ENCODE measurements around the gene PTPRR. TPM values are rescaled to one million over a fixed set of nuclear protein-coding genes. Genes with fewer than 3 reads are reported as not detected.

The PTPRR gene
- total and polyA plus RNA-seq, 8 donors, result 0.45 to 11.1 (median 3.9) TPM; not detected in 2

DNA sequence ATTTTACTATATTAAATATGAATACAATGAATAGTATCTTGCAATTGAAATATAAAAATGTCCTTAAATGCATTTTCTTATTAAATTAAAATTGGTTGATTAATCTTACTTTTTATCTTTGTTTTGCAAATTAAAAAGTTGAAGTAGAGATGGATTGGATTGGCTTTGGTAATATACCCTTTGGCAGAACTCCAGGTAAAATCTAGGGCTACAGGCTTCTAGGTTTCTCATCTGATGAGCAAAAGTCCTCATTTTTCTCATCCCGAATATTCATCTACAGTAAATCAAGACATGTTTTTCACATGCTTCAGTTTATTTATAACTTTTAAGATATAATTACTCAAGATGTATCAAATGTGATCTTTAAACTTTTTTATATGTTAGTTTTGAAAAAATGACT is 2.2 kb downstream of the PTPRR start:
- intact Hi-C loops (cut with DNase I; ENCODE audit: low total_unique reads), result no loop called here
- 82 to 97% (median 92%) methylated on average over 1 of the region's 1 CpG for WGBS, 5 donors
- Histone ChIP-seq H3K27ac (no peak overlapping the region), H3K4me3 (no peak overlapping the region), H3K9me3 (no peaks in the 10 kb centered on the region), H3K36me3 (no peaks in the 10 kb centered on the region), H3K27me3 (peaks cover 4 to 25% (median 19%) of the 10 kb centered on the region in 3 donors), H3K4me1 (peaks cover 5 to 11% (median 9%) of the 10 kb centered on the region in 4 donors)
- no peak for TF ChIP-seq CTCF (IDR thresholded peaks at IDR 0.05)
- TF ChIP-seq EP300 (IDR thresholded peaks at IDR 0.05), result no peak
- TF ChIP-seq POLR2A (IDR thresholded peaks at IDR 0.05), result no peak
- no peak for TF ChIP-seq POLR2AphosphoS5 (IDR thresholded peaks at IDR 0.05)
- no peak for DNase-seq

- Histone ChIP-seq H3K27ac (no peak overlapping the region), H3K4me1 (no peaks in the 10 kb centered on the region), H3K9me3 (no peaks in the 10 kb centered on the region), H3K36me3 (no peaks in the 10 kb centered on the region), H3K4me3 (no peak overlapping the region), H3K27me3 (no peaks in the 10 kb centered on the region)
- WGBS, 5 donors, result 41 to 79% (median 65%) methylated on average over 1 of the region's 1 CpG
- intact Hi-C loops (cut with DNase I; ENCODE audit: low total_unique reads), result no loop called here
- TF ChIP-seq CTCF (IDR thresholded peaks at IDR 0.05) (no peak), EP300 (IDR thresholded peaks at IDR 0.05) (no peak), POLR2A (IDR thresholded peaks at IDR 0.05) (no peak), POLR2AphosphoS5 (IDR thresholded peaks at IDR 0.05) (no peak)
- DNase-seq, result no peak
Observed at GRCh38 chr12:70910666-70911065, 9.9 kb downstream of the PTPRR start.

DNA sequence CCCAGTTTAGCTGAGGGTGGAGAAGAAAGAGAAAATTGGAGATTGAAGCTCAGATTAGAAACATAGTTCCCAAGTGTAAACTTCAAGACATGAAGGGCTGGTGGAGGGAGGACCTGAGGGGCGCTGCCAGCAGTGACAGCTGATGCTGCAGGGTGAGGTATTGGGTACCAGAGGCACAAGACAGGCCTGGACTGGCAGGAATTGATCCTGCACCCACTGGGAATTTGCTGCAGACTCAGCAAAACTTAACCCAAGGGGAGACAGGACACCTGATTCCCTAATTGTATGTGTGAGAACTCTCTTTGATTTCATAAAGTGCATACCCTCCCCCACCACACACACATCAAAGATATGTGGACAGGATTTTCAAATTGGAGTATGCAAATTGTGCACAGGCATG is 11.6 kb downstream of the PTPRR start:
- Histone ChIP-seq H3K36me3 (no peaks in the 10 kb centered on the region), H3K4me3 (no peak overlapping the region), H3K27ac (no peak overlapping the region), H3K27me3 (no peaks in the 10 kb centered on the region), H3K4me1 (no peaks in the 10 kb centered on the region), H3K9me3 (no peaks in the 10 kb centered on the region)
- TF ChIP-seq POLR2AphosphoS5 (IDR thresholded peaks at IDR 0.05), result no peak
- TF ChIP-seq POLR2A (IDR thresholded peaks at IDR 0.05), result no peak
- TF ChIP-seq EP300 (IDR thresholded peaks at IDR 0.05), result no peak
- TF ChIP-seq CTCF (IDR thresholded peaks at IDR 0.05), result no peak
- intact Hi-C loops (cut with DNase I; ENCODE audit: low total_unique reads), result no loop called here
- no peak for DNase-seq
- WGBS, 5 donors, result 66 to 88% (median 70%) methylated on average over 1 of the region's 1 CpG

GRCh38 chr12:70907412-70907811 is 13.1 kb downstream of the PTPRR start:
- Histone ChIP-seq H3K4me1 (no peaks in the 10 kb centered on the region), H3K9me3 (no peaks in the 10 kb centered on the region), H3K27ac (no peak overlapping the region), H3K4me3 (no peak overlapping the region), H3K27me3 (no peaks in the 10 kb centered on the region), H3K36me3 (no peaks in the 10 kb centered on the region)
- WGBS, 5 donors, result 47 to 84% (median 79%) methylated on average over 2 of the region's 2 CpGs
- TF ChIP-seq EP300 (IDR thresholded peaks at IDR 0.05) (no peak), POLR2A (IDR thresholded peaks at IDR 0.05) (no peak), POLR2AphosphoS5 (IDR thresholded peaks at IDR 0.05) (no peak), CTCF (IDR thresholded peaks at IDR 0.05) (no peak)
- no peak for DNase-seq
- intact Hi-C loops (cut with DNase I; ENCODE audit: low total_unique reads), result no loop called here

Data from stomach (tissue), 9 donors.